Pancreas (tissue), 10 donors: ENCODE results near the gene ALG2. TPM values are rescaled to one million over a fixed set of nuclear protein-coding genes. Genes with fewer than 3 reads are reported as not detected.

Experiments used
- ATAC-seq, 4 donors: fragments of 200-7000 bp; cut with Tn5 transposase; one replicate each; pipeline versions ENCODE4 v1.8.0 to v1.9.1; 2020; ENCODE audit warnings: mild to moderate bottlenecking in 4 of 4, moderate library complexity in 4 of 4
- DNase-seq, 6 donors: peaks; one replicate each; pipeline ENCODE4 v3.0.0-alpha.2; 2020
- FAIRE-seq: peaks from 2 replicates; lab custom pipeline; 2012; peaks lifted over from hg19 to GRCh38; lab: Jason Lieb, UNC
- H3K27ac ChIP-seq, 4 donors: fragments of 200-600 bp; sonication (generic); 1 replicate in 3 of 4; 2 replicates in 1 of 4; pipeline versions ENCODE4 v1.5.0 to v1.8.0; 2020
- H3K27me3 ChIP-seq, 4 donors: fragments of 200-600 bp; one replicate each; pipeline ENCODE4 v1.8.0; 2021
- H3K36me3 ChIP-seq, 3 donors: fragments of 200-600 bp; sonication (generic) in 1 of 3; one replicate each; pipeline versions ENCODE4 v1.5.0 to v1.8.0; 2020 to 2021
- H3K4me1 ChIP-seq, 3 donors: fragments of 200-600 bp; one replicate each; pipeline ENCODE4 v1.8.0; 2021
- H3K4me3 ChIP-seq, 4 donors: fragments of 200-600 bp; sonication (generic) in 2 of 4; one replicate each; pipeline versions ENCODE4 v1.5.0 to v1.8.0; 2020 to 2021
- H3K9me3 ChIP-seq, 4 donors: fragments of 200-600 bp; one replicate each; pipeline ENCODE4 v1.8.0; 2021
- WGBS, 2 donors: extraction: QIAGEN DNeasy Blood & Tissue Kit; methylation state at CpG; one replicate each; pipeline ENCODE4 v1.1.7; 2013; 5-methylcytosine and 5-hydroxymethylcytosine counted together
- intact Hi-C, 3 donors: fragments of 100-400 bp; cut with DNase I; formaldehyde crosslinking; loops; one replicate each; pipeline versions ENCODE4 v1.11.1 to v1.14.2; 2022
- polyA plus RNA-seq, 2 donors: library from polyadenylated mRNA; stranded (reverse); fragments of 200-250 nt; gene quantifications; one replicate each; pipeline ENCODE4 v1.2.3, GENCODE V29; 2013
- total RNA-seq, 6 donors: library from RNA; stranded (reverse); fragmentation: NEBNext Ultra II Directional in 4 of 6; extraction: Animal tissue kit (Norgen Biotek cat#: 25700) in 4 of 6; gene quantifications; one replicate each; pipeline versions ENCODE4 v1.2.1 to v1.2.4, GENCODE V29; 2021 to 2023
- TF ChIP-seq, protein P1 (sequence below), 4 donors: fragments of 200-600 bp; sonication (generic) in 3 of 4; IDR thresholded peaks; one replicate each; pipeline versions ENCODE4 v1.5.0 to v1.8.0; 2021; ENCODE audit warnings: antibody characterized with exemption in 4 of 4
- donor health status: healthy with polysubstance abuse.
- donor health status: DM: no; HTN: no; CAD: no; lungs with moderate emphysema.
- donor health status: DM: no; HTN: no; CAD: no.
- donor health status: control.
- donor health status: control.
- donor health status: Bipolar disorder and iron deficiency.
- donor health status: DM: yes; HTN: yes; CAD: no.
- donor health status: DM: no; HTN: no; CAD: no.
- donor health status: DM: no; HTN: no; CAD: no.
- donor health status: DM: yes; HTN: yes; CAD: no.

The ALG2 gene
- total and polyA plus RNA-seq, 8 donors: 17.9 to 35.6 (median 28.0) TPM

DNA sequence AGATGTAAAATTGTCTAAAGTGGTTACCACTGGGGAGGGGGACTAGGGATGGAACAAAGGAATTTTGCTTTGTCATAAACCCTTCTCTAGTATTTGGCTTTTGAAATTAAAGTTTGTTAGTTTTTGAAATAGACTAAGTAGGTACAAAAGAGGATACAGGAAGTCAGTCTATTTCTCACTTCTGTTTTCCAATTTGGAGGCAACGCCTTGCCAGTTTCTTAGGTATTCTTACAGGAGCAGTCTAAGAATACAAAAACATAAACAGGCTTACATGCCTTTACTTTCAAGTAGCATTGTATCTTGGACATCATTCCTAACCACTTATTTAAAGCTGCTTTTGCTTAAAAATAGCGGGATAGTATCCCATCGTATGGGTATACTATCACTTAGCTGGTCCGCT lies 34.4 kb downstream of the ALG2 start:
- H3K4me3 ChIP-seq: no peak overlapping the region
- no peaks in the 10 kb centered on the region for H3K36me3 ChIP-seq
- TF ChIP-seq, protein P1, sequence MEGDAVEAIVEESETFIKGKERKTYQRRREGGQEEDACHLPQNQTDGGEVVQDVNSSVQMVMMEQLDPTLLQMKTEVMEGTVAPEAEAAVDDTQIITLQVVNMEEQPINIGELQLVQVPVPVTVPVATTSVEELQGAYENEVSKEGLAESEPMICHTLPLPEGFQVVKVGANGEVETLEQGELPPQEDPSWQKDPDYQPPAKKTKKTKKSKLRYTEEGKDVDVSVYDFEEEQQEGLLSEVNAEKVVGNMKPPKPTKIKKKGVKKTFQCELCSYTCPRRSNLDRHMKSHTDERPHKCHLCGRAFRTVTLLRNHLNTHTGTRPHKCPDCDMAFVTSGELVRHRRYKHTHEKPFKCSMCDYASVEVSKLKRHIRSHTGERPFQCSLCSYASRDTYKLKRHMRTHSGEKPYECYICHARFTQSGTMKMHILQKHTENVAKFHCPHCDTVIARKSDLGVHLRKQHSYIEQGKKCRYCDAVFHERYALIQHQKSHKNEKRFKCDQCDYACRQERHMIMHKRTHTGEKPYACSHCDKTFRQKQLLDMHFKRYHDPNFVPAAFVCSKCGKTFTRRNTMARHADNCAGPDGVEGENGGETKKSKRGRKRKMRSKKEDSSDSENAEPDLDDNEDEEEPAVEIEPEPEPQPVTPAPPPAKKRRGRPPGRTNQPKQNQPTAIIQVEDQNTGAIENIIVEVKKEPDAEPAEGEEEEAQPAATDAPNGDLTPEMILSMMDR (IDR thresholded peaks at IDR 0.05): no peak
- 79 to 82% methylated on average over 4 of the region's 4 CpGs for WGBS, 2 donors
- DNase-seq (no peak), ATAC-seq (no peak), FAIRE-seq (no peak)
- H3K9me3 ChIP-seq: no peaks in the 10 kb centered on the region
- H3K27me3 ChIP-seq: no peaks in the 10 kb centered on the region
- intact Hi-C loops: loop anchor here in 1 of 3 donors (10.0 kb wide), 1 partner anchor 1407 kb away; no protein-coding TSS in a partner anchor
- peaks cover 0 to 4% (median 0%) of the 10 kb centered on the region in 3 donors for H3K4me1 ChIP-seq
- H3K27ac ChIP-seq: no peak overlapping the region

DNA sequence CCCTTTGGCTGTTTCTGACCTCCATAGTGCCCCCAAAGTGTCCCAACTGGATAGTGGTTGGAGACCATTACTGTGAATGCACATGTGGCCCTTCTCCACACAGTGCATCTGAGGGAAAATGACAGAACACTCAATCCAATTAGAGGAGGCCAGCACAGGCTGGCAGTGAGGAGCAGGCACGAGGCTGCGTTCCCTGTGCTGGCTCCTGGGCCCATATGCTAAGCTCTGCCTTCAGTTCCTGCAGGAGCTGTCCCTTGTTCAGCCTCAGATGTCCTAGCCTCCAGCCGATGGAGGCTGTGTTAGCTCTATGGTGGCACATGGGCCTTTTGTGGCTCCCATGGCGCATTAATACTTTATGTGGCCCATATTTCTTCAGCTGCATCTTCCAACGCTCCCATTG lies 35.8 kb downstream of the ALG2 start:
- intact Hi-C loops: loop anchor here in 1 of 3 donors (10.0 kb wide), 1 partner anchor 1409 kb away; no protein-coding TSS in a partner anchor
- FAIRE-seq (no peak), ATAC-seq (no peak), DNase-seq (no peak)
- Histone ChIP-seq H3K9me3 (no peaks in the 10 kb centered on the region), H3K4me1 (peaks cover 0 to 4% (median 0%) of the 10 kb centered on the region in 3 donors), H3K27me3 (no peaks in the 10 kb centered on the region), H3K36me3 (no peaks in the 10 kb centered on the region), H3K4me3 (no peak overlapping the region), H3K27ac (no peak overlapping the region)
- 76 to 83% methylated on average over 5 of the region's 5 CpGs for WGBS, 2 donors
- TF ChIP-seq, protein P1 (IDR thresholded peaks at IDR 0.05): no peak

DNA sequence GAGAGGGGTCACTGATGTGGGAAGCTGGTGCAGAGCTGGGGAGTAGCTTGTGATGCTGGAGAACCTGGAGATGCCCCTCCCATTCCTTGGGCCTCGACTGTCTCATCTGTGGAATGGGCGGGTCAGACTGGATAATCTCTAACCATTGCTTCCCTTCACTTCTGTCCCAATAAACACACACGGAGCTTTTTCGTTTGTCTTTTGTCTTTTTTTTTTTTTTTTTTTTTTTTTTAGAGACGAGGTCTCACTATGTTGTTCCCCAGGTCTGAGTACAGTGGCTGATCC lies 36.5 kb downstream of the ALG2 start:
- Histone ChIP-seq H3K27ac (no peak overlapping the region), H3K4me1 (peaks cover 0 to 4% (median 0%) of the 10 kb centered on the region in 3 donors), H3K4me3 (no peak overlapping the region), H3K36me3 (no peaks in the 10 kb centered on the region), H3K9me3 (no peaks in the 10 kb centered on the region), H3K27me3 (no peaks in the 10 kb centered on the region)
- intact Hi-C loops: loop anchor here in 1 of 3 donors (10.0 kb wide), 1 partner anchor 1410 kb away; no protein-coding TSS in a partner anchor
- 72% methylated on average over 5 of the region's 5 CpGs for WGBS, 2 donors
- ATAC-seq (no peak), DNase-seq (no peak), FAIRE-seq (no peak)
- TF ChIP-seq, protein P1 (IDR thresholded peaks at IDR 0.05): no peak

DNA sequence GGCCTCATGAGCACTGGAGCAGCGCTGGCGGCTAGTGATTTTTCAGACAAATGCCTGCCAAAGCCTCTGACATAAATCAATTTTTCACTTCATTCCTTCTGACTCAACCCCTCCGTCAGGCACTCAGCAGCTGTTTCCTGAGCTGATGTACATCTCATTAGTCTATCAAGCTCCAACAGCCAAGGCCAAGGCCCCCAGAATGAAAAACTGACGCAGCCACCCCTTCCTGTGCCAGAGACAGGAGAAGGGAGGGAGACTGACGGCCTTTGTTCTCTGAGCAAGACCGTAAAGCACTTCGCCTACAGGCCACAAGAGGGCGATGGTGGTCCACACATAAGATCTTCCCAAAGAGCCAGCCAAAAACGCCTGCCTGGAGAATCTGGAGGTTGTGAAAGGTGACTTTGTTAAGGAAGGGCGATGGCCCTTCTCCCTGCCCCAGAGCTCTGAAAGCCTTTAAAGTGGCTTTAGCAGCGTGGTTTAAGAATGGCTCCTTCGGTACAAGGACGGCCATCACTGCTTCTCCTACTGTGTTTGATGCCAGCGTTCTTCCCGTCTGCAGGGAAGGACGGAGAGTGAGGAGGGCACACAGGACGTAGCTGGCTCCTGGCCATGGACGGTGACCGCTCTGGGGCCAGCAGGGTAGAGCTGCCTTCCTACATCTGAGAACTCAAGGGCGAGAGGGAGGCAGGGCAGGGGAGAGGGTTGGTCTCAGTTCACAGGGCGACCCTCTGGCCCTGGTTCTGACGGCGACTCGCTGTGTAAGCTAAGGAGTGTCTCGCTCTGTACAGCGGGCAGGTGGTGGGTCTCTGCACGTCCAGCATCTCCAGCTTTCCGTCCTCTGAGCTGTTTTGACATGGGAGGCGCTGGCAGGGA lies 37.0 kb downstream of the ALG2 start:
- peak; percentile 93 to 99 (median 97) for ATAC-seq
- Histone ChIP-seq H3K4me3 (peak overlapping the region in 2 of 4 donors; percentile 22 to 29), H3K27ac (no peak overlapping the region), H3K9me3 (no peaks in the 10 kb centered on the region), H3K27me3 (no peaks in the 10 kb centered on the region), H3K4me1 (peaks cover 0 to 4% (median 0%) of the 10 kb centered on the region in 3 donors), H3K36me3 (no peaks in the 10 kb centered on the region)
- TF ChIP-seq, protein P1 (IDR thresholded peaks at IDR 0.05): peak; percentile 85 to 94 (median 93)
- 23% methylated on average over 29 of the region's 29 CpGs for WGBS, 2 donors
- FAIRE-seq: no peak
- intact Hi-C loops: loop anchor here in 1 of 3 donors (10.0 kb wide), 1 partner anchor 1410 kb away; no protein-coding TSS in a partner anchor
- DNase-seq: peak; percentile 76 to 91 (median 88)
